Kidney tubule cell (primary cell): Measurements from ENCODE around the gene AATF.

Source experiments
- DNase-seq: peaks from one replicate; pipeline ENCODE4 v3.0.0-alpha.2; 2018; ENCODE audit warnings: low spot score

Gene AATF

GRCh38 chr17:36931096-36931696, 17.6 kb upstream of the AATF start:
- no peak for DNase-seq

GRCh38 chr17:36931697-36932382, 16.9 kb upstream of the AATF start:
- no peak for DNase-seq

- no peak for DNase-seq
Measured at GRCh38 chr17:36932383-36932693, 16.4 kb upstream of the AATF start.

- DNase-seq: peak; percentile 46
Measured at GRCh38 chr17:36932694-36933511, 15.9 kb upstream of the AATF start.

GRCh38 chr17:36933512-36934143, 15.1 kb upstream of the AATF start:
- no peak for DNase-seq

GRCh38 chr17:36934144-36934691, 14.5 kb upstream of the AATF start:
- DNase-seq: no peak

- peak; percentile 48 for DNase-seq
Measured at GRCh38 chr17:36934692-36935630, 13.8 kb upstream of the AATF start.

GRCh38 chr17:36935671-36936454, 12.9 kb upstream of the AATF start:
- DNase-seq: peak; percentile 66

GRCh38 chr17:36936455-36937000, 12.2 kb upstream of the AATF start:
- DNase-seq: peak; percentile 70

- DNase-seq: no peak
Measured at GRCh38 chr17:36937001-36937958, 11.5 kb upstream of the AATF start, which contains the start of gene LHX1. Gene LHX1, plus strand, starts transcription at chr17:36937475. Its CDS starts 723 bp downstream, at chr17:36938198.

GRCh38 chr17:36937959-36938565, 10.7 kb upstream of the AATF start:
- DNase-seq: peak; percentile 74

GRCh38 chr17:36938566-36939051, 10.1 kb upstream of the AATF start:
- no peak for DNase-seq

- no peak for DNase-seq
Measured at GRCh38 chr17:36939052-36939801, 9.5 kb upstream of the AATF start.

GRCh38 chr17:36939802-36940312, 8.9 kb upstream of the AATF start:
- no peak for DNase-seq

GRCh38 chr17:36940313-36941264, 8.2 kb upstream of the AATF start:
- DNase-seq: no peak
